GM19239 (cell line): Measurements from ENCODE around the gene PLA2G4A.

ENCODE experiments used
- DNase-seq: peaks from one replicate; pipeline ENCODE4 v3.0.0; 2011; ENCODE audit warnings: low spot score; ENCODE audit not compliant: insufficient read length
- FAIRE-seq: peaks from 2 replicates; lab custom pipeline; 2011; peaks lifted over from hg19 to GRCh38; lab: Jason Lieb, UNC

PLA2G4A gene

DNA sequence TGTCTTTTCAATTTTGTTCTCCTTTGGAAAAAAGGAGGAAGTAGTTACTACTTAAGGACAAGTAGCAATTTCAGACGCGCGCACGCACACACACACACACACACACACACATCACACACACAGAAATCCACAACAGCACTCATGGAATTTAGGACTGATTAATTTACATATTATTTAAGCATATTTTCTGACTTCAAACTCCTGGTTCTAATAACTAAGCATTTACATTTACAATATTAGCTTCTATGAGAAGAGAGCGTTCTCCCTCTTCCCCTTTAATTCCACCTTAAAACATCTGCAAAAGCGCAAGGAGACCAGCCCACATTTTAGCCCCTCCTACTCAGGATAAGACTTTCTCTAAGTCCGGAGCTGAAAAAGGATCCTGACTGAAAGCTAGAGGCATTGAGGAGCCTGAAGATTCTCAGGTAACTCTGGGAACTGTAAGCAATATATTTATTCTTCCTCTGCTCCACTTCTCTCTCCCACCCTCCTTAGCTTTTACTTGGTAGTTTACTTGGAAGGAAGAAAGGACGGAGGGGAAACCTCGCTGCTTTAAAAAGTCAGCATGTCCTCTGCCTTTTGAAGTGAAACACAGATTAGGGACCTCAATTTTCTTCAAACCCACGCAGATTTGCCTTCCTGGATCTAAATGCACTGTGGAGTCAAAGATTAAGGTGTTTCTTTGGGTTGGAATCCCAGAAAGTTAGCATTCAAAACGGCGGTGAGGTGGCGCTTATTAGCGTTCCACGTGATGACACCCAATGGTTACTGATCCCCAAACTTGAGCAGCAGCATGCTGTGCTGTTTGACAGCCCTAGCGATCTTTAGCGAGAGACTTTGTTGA is at the start of gene PLA2G4A:
Gene PLA2G4A (plus strand): TSS at position 339 of the 844 bp plus-strand sequence. CDS start 25,406 bp downstream, outside the sequence.
- FAIRE-seq (peak; percentile 88), DNase-seq (no peak)

DNA sequence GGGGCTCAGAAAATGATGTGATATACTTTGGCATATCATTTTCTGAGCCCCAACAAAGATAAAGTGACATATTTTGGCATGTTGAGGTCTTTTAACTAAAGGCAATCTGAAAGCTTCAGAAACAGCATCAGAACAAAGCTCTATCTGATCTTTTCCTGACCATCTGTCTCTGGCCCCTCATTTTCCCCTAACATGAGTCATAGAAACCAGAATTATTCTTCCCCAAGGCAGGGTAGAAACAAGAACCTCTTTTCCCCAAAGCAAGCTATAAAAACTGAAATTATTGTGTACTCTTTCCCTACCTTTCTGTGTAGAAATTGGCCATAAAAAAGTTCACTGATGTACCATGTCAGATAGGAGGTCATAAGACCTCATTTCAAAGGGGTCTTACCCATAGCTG is 48.7 kb upstream of the PLA2G4A start:
- no peak for FAIRE-seq
- DNase-seq = no peak

DNA sequence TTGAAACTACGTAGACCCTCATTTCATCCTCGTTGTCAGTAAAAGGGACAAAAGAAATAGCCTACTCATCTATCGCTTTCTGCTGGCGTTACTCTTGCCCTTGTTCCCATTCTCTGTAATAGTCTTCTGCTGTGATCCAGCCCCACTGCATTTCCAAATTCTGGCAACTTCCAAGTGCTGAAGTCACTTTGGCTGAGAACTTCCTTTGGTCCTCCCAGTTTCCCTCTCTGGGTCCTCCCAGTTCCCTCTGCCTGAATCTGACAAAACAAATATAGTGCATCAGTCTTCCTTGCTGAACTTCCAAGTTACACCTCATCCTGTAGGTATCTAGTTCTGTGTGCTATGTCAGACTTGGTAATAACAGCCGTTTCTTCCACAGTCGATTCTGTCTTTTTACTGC is 47.0 kb upstream of the PLA2G4A start:
- DNase-seq = no peak
- FAIRE-seq = no peak

DNA sequence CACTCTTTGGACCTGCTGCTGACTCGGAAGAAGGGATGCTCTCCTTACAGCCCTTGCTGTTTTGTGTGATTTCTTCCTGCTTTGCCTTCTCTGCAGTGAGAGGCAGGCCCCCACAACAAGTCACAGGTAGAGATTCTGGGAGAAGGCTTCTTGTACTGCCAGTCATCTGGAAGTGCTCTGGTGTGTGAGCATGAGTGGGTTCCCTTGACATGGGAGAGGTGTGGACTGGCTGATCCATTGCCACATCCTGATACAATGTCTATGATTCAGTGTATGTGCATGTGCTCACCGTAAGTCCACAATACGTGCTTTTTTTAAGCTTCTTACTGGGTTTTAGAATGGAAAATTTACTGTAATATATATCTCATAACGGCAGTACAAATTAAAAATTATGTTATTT is 46.0 kb upstream of the PLA2G4A start:
- no peak for FAIRE-seq

DNA sequence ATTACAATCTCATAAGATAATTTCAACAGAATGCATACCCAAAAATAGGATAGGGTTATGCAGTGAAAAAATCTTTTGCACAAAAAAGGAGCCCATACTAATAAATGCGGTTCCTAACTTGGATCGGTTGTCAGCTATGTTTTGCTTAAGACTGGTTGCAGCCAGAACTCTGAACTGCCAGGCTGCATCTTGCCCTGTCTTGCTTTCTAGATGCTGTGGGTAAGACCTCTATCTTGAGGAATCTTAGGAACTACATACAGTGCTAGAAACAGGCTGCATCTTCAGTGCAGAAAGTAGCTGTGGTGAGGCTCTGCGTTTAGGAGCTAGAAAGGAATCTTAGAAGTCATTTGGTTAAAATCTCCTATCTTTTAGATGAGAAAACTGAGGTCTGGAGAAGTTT is 45.6 kb upstream of the PLA2G4A start:
- DNase-seq (no peak), FAIRE-seq (no peak)

More for the DNA sequence above, 46.0 kb upstream of the PLA2G4A start:
- no peak for DNase-seq

DNA sequence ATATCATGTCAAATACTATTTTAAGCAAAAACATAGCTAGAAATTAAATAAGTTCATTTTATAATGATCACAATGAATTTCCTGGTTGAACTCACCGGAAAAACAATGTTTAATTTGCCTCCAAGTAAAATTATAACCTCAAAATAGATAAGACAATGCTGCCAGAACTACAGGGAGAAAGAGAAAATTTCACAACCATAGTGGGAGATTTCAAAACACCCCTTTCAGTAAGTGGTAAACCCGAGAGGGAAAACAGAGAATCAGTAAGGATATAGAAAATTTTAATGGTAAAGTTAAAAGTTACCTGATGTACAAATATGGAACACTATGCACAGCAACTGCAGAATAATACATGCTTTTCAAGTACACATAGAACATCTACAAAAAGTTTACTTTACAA is 43.2 kb upstream of the PLA2G4A start:
- DNase-seq (no peak), FAIRE-seq (no peak)

DNA sequence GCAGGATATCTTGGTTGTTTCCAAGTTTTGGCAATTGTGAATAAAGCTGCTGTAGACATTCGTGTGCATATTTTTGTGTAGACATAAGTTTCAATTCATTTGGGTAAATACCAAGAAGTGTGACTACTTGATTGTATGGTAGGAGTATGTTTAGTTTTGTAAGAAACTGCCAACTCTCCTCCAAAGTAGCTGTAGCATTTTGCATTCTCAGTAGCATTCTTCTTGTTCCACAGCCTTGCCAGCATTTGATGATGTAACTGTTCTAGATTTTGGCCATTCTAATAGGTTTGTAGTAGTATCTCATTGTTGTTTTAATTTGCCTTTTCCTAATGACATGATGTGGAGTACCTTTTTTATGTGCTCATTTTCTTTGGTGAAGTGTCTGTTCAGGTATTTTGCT is 38.6 kb upstream of the PLA2G4A start:
- DNase-seq (no peak), FAIRE-seq (no peak)

DNA sequence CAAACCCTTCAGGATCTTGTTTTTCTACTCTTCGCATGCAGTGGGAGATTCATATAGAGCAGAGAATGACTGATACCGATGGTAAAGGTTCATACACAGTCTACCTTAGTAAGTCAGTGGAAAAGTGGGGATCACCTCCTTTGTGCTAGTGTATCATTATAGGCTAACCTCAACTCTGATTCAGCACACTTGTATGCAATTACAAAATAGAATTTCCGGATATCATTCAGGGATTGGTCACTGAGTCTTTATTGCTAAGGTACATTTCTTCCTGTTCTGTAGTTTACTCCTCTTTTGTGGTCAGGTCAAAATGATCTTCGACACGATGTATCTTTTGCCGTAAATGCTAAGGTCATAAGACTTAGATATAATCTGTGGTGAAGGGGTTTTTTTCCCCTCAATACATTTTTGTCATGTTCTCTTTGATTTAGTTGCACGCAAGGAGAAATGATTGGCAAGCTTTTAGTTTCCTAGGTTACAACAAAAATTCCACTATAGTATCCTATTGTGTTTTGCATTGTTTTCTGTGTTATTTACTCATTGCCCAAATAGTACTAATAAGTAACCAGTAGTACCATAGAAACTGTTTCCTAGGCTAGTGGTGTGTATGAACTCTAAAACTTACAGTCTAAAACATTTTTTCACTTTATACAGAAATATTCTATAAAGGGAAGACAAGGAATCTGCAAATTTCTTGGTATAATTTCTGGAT is 35.7 kb upstream of the PLA2G4A start:
- FAIRE-seq (no peak), DNase-seq (no peak)

DNA sequence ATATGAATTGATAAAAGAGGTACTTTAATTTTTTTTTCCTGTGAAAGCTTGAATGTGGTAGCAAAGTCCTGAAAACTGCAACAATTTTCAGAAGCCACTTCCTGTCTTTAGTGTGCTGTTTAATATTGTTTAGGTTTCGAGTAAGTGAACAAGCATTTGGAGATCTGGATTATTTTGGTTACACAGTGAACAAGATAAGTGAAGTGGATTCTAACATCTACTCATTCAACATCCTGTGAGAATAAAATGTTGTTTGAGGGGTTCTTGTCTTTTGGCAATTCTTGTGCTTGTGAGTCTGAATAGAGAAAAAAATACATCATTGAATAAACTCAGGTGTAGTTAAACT is 35.2 kb upstream of the PLA2G4A start:
- no peak for FAIRE-seq
- DNase-seq = no peak

DNA sequence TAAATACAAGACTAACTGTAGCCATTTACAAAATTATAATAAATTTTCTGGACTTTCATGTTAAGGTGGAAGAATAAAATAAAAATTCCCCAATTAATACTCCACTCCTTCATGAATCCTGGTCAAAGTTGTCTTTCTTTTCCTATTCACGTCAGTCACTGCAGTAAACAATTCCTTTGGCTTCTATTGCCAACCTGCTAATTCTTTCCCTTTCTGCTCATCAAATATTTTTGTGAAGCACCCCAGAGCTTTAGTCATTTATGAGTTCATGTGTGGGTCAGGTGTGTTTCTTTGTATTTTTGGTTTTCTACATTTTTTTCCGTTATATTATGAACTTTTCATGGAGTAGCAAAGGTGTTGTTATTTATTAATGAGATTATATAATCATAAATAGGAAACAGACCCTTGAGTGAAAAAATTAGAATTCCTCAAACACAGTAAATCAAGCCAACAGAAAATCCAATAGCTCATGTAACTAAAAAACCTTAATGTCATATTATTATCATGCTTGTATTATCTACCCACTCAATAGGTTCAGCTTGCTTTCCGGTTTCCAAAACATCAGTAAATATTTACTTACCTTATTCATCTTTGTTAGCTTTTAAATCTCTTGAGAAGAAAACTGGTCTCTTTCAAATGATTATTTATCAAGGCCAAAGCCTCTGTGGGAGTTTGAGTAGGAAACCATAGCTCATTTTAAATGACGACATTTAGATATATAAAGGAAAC is 29.6 kb upstream of the PLA2G4A start:
- no peak for DNase-seq
- FAIRE-seq = no peak

DNA sequence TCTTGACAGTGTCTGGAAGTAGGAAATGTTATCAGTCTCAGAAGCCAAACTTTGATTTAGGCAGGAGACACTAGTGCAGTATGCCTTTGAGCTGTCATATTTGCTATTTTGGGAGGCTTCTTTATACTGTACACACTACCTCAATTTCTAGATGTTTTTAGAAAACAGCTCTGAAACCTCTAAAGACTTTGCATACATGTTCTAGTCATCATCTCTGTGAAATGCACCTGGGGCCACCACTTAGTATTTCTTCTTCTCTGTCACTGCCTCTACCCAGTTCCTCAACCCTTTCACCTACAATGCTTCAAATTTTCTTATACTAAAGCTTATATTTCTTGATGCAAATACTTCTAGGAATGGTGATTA is 29.1 kb upstream of the PLA2G4A start:
- FAIRE-seq (peak; percentile 11), DNase-seq (no peak)

DNA sequence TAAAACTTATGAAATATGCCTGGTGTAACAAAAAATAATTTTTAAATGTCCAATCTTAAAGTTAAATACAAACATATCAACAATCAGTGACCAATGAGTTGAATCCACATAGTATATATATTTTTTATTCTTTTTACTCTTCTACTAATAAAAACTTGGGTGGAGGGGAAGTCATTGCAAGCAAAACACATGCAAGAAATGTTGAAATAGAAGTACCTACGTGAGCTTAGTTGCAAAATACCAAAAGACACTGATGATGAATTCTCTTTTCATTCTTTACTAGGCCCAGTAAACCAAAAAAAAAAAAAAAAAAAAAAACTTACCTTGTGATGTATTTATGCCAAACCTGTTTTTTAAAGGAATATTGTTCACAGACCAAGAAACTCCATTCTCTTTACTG is 26.4 kb upstream of the PLA2G4A start:
- no peak for FAIRE-seq
- DNase-seq = no peak

DNA sequence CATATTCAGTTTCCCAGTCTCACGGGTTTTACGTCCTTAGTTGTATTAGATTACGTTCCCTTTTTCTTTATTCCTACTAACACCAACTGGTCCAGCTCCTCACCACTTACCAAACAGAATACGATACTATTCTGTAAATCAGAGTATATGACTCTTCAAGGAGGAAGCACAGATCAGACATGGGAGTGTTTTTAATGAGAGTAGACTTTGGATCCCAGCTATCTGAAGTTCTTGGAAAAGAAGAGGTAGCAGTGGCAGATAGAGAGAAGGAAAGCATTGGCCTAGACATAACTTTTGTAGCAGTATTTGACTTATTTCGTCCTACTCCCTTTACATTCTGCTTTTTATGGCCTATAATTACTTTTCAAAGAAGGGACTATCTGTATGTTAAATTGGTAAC is 24.1 kb upstream of the PLA2G4A start:
- DNase-seq = no peak
- no peak for FAIRE-seq

DNA sequence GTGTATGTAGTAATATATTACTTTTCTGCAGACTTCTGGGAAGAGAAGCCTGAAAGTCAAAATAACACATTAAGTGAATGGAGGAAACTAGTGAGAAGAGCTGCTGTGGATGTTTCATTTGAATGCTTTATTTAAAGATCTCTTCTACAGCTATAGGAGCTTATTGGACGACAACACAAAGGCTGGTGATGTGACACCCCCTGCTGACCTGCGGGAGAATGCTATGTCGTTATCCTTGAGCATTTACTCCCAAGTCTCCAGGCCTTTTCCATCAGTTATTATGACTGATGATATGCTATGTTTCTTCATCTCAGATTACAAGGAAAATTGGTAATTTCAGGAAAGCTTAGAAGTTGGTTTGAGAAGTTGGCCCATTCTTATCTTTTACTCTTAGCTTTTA is 22.3 kb upstream of the PLA2G4A start:
- FAIRE-seq = no peak
- no peak for DNase-seq

DNA sequence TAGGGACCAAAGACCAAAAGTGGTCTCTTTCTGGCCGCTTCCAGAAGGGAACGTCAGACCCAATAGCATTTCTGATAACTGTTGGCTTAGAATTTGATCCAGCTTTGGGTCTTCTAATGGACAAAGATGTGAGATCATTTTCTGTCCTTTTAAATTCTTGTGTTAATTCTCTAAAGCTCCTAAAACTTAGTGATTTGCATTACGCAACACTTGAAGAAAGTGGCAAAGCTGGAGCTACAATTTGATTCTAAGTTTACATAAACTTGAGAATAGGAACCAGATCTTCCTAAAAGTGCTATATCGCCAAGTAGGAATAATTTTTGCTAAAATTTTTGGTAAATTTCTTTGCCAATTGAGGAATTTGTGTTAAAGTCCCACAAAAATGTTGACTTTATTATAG is 21.6 kb upstream of the PLA2G4A start:
- FAIRE-seq (no peak), DNase-seq (no peak)

DNA sequence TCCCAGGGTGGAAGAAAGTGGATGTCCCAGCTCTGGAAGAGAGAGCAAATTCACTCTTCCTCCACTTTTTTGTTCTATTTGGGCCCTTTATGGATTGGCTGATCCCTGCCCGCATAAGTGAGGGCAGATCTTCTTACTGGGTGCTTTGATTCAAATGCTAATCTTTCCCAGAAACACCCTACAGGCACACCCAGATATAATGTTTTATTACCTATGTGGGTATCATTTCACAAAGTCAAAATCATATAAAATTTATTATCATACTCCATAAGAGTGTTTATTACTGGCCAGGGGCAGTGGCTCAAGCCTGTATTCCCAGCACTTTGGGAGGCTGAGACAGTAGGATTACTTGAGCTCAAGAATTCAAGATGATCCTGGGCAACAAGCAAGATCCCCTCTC is 16.9 kb upstream of the PLA2G4A start:
- no peak for FAIRE-seq
- no peak for DNase-seq

DNA sequence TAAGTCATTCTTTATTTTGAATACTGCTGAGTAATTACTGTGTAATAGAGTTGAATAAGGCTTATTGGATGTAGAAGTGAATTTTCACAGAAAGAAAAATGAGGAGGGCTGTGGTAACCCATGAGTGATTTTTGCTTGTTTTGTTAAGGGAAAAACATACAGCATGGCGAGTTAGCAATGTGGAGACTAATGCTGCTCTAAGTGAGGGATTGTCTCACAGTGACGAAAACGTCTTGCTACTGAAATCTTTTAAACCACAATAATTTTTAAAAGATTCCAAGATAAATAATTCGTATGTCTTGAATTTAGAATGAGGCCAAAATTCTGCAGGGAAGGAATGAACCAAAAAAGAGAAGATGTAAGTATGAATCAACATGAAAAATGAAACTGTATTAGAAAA is 16.2 kb upstream of the PLA2G4A start:
- DNase-seq = no peak
- no peak for FAIRE-seq

DNA sequence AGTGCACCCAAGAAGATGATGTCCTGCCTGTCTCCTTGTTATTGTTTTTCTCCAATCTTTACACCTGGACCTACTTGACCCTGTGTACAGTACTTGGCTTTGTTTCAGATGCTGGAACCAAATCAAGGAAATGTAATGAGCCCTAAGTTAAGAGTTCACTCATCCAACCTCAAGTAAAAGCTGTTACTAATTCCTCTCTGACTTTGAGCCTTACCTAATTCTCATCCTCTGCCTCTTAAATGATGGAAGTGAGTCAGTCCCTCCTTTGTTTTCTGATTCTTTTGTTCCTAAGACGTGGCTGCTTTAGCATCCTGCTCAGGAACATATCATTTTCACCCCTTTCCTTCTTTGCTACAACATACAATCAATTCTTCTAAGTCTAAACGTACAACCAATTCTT is 15.3 kb upstream of the PLA2G4A start:
- DNase-seq = no peak
- no peak for FAIRE-seq

DNA sequence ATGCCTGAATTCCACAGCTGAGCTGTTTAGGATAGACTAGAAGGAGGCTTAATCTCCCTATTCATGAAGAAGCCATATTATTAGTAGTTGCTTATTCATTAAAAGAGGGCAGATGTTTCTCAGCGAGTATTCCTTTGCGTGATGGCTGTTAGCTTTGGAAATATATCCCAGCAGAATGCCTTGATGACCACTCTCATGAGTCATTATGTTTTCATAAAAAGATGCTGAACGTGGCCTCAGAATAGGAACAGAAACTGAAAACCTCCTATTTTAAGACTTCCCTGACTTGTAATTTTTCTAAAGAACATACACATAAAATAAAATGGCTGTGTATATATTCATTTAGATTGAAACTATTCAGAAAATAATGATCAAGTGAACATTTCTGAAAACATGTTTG is 9.6 kb upstream of the PLA2G4A start:
- DNase-seq (no peak), FAIRE-seq (peak; percentile 71)

DNA sequence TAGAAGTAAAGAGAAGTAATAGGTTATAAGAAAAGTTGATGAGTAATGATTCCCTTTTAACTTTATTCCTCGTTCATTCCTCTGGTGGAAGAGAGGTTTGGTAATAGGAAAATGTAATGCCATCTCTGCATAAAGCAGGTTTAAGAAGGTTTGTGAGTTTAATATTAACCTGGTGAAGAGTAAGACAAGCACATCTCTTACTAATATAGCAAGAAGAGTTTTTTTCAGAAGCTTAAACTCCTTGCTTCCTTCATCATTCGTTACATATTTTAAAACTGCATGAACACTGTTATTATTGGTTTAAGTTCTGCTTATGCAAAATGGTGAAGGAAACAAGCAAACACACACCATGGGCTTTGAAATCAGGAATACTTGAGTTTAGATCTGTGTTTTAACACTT is 9.2 kb upstream of the PLA2G4A start:
- FAIRE-seq (peak; percentile 77), DNase-seq (no peak)
